ENCODE results near the gene LMAN2.

- TF ChIP-seq, protein P1, sequence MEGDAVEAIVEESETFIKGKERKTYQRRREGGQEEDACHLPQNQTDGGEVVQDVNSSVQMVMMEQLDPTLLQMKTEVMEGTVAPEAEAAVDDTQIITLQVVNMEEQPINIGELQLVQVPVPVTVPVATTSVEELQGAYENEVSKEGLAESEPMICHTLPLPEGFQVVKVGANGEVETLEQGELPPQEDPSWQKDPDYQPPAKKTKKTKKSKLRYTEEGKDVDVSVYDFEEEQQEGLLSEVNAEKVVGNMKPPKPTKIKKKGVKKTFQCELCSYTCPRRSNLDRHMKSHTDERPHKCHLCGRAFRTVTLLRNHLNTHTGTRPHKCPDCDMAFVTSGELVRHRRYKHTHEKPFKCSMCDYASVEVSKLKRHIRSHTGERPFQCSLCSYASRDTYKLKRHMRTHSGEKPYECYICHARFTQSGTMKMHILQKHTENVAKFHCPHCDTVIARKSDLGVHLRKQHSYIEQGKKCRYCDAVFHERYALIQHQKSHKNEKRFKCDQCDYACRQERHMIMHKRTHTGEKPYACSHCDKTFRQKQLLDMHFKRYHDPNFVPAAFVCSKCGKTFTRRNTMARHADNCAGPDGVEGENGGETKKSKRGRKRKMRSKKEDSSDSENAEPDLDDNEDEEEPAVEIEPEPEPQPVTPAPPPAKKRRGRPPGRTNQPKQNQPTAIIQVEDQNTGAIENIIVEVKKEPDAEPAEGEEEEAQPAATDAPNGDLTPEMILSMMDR (IDR thresholded peaks at IDR 0.05; ENCODE audit: low read length): no peak
- TF ChIP-seq EZH2 (optimal IDR thresholded peaks at IDR 0.05; ENCODE audit: low read depth, low read length): no peak
Observed at GRCh38 chr5:177357146-177357458, 5.6 kb upstream of the LMAN2 start.
